ENCODE measurements around the gene PHF24. TPM values are rescaled to one million over a fixed set of nuclear protein-coding genes. Genes with fewer than 3 reads are reported as not detected.
"Not testable (repeated sequence)": the region's sequence is repeated elsewhere in the genome, so short reads cannot be mapped to it uniquely, and the experiment has no call there.

Gene PHF24
- total RNA-seq (2022) (not detected in 2 replicates), Bru-seq, nascent RNA (not detected), BruChase-seq, experiment 1, labeled RNA remaining after a 6-hour chase (percentile 7 among the genes with signal in this experiment), BruChase-seq, experiment 2, labeled RNA remaining after a 2-hour chase (not detected)
- long read RNA-seq = 0 reads

DNA sequence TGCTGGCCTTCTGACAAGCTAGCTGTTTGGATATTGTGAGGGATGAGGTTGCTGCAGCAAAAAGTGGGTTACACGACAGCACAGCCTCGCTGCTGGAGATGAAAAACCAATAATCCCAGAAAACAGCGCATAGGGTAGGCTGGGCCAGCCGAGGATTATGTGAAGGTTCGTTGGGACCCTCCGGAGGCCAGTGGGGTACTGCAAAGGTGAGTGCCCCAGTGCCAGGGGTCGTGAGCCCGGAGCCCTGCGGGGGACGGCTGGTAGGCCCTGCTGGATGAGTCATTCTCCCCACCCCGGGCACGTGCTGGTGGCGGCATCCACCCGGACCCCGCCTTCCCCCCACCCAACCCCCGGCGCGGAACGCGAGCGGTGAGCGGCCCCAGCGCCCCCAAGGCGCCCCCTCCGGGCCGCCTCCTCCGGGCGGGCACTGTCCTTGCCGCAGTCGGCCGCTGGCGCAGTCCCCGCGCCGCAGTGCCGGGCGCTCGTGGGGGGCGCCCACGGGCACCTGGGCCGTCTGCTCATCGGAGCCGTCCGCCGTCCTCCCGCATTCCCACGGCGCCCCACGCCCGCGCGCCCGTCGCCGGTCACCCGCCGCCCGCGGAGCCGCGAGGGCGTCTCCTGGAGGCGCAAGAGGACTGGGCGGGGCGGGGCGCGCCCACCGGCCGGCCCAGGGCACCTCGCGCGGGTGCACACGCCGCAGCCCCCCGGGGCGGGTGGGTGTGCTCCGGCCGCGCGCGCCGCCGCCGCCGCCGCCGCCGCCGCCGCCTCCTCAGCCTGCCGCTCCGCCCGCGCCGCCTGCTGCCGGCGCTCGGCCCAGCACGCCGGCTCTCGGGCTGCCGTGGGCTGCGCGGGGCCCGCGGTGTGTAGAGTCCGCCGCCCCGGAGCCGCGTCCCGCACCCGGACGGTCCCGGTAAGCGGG lies at the start of gene PHF24:
TSS of gene PHF24 (plus strand) at position 794 of the 919 bp plus-strand sequence. CDS start 13,014 bp downstream, outside the sequence.
- Mint-ChIP-seq H3K36me3 (ENCODE audit: insufficient read depth, unreplicated experiment) (no peaks in the 10 kb centered on the region), H3K9me3 (ENCODE audit: unreplicated experiment) (no peaks in the 10 kb centered on the region), H3K4me3 (ENCODE audit: unreplicated experiment) (no peak within 1 kb of the TSS), H3K27me3 (ENCODE audit: insufficient read depth, unreplicated experiment) (peaks cover 63% of the 10 kb centered on the region), H3K27ac (ENCODE audit: low read depth, unreplicated experiment) (no peak within 1 kb of the TSS), H3K4me1 (ENCODE audit: insufficient read depth, unreplicated experiment) (peaks cover 10% of the 10 kb centered on the region)
- intact Hi-C loops (cut with micrococcal nuclease) = no loop called here
- no peak for DNase-seq (ENCODE audit: unreplicated experiment)
- TF ChIP-seq, protein P1, sequence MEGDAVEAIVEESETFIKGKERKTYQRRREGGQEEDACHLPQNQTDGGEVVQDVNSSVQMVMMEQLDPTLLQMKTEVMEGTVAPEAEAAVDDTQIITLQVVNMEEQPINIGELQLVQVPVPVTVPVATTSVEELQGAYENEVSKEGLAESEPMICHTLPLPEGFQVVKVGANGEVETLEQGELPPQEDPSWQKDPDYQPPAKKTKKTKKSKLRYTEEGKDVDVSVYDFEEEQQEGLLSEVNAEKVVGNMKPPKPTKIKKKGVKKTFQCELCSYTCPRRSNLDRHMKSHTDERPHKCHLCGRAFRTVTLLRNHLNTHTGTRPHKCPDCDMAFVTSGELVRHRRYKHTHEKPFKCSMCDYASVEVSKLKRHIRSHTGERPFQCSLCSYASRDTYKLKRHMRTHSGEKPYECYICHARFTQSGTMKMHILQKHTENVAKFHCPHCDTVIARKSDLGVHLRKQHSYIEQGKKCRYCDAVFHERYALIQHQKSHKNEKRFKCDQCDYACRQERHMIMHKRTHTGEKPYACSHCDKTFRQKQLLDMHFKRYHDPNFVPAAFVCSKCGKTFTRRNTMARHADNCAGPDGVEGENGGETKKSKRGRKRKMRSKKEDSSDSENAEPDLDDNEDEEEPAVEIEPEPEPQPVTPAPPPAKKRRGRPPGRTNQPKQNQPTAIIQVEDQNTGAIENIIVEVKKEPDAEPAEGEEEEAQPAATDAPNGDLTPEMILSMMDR (IDR thresholded peaks at IDR 0.05; ENCODE audit: unreplicated experiment) = no peak
- BruUV-seq (replicated peaks) = no TSS peak
- POLR2A ChIA-PET = no interaction called here
- CTCF ChIA-PET = interaction anchor here (0.6 to 0.7 kb wide), 2 partner anchors 197 to 296 kb away, joined by 3 read pairs; no protein-coding TSS in a partner anchor

- H3K36me3 Mint-ChIP-seq (ENCODE audit: insufficient read depth, unreplicated experiment) = no peaks in the 10 kb centered on the region
These were observed 31.0 kb upstream of the PHF24 start for GRCh38 chr9:34927061-34927460.

GRCh38 chr9:34928921-34929320 lies 29.2 kb upstream of the PHF24 start:
- H3K4me1 Mint-ChIP-seq (ENCODE audit: insufficient read depth, unreplicated experiment) = no peaks in the 10 kb centered on the region
- peaks cover 14% of the 10 kb centered on the region for H3K9me3 Mint-ChIP-seq (ENCODE audit: unreplicated experiment)
- H3K27me3 Mint-ChIP-seq (ENCODE audit: insufficient read depth, unreplicated experiment) = peaks cover 58% of the 10 kb centered on the region
- BruUV-seq (replicated peaks) = no TSS peak
- no peak for DNase-seq (ENCODE audit: unreplicated experiment)
- TF ChIP-seq, protein P1 (IDR thresholded peaks at IDR 0.05; ENCODE audit: unreplicated experiment) = no peak
- no peak overlapping the region for H3K27ac Mint-ChIP-seq (ENCODE audit: low read depth, unreplicated experiment)
- CTCF ChIA-PET = interaction anchor here (1.2 to 1.8 kb wide), 2 partner anchors 7 to 36 kb away, joined by 3 read pairs; no protein-coding TSS in a partner anchor
- POLR2A ChIA-PET = no interaction called here
- no peak overlapping the region for H3K4me3 Mint-ChIP-seq (ENCODE audit: unreplicated experiment)
- H3K36me3 Mint-ChIP-seq (ENCODE audit: insufficient read depth, unreplicated experiment) = no peaks in the 10 kb centered on the region
- intact Hi-C loops (cut with micrococcal nuclease) = no loop called here

More at GRCh38 chr9:34927061-34927460, 31.0 kb upstream of the PHF24 start:
- TF ChIP-seq, protein P1 (IDR thresholded peaks at IDR 0.05; ENCODE audit: unreplicated experiment) = no peak
- POLR2A ChIA-PET = no interaction called here
- DNase-seq (ENCODE audit: unreplicated experiment) = no peak
- BruUV-seq (replicated peaks) = no TSS peak
- intact Hi-C loops (cut with micrococcal nuclease) = no loop called here
- CTCF ChIA-PET = interaction anchor here (0.9 kb wide), 1 partner anchor 166 kb away, joined by 3 read pairs; no protein-coding TSS in a partner anchor
- H3K9me3 Mint-ChIP-seq (ENCODE audit: unreplicated experiment) = peaks cover 14% of the 10 kb centered on the region
- H3K27ac Mint-ChIP-seq (ENCODE audit: low read depth, unreplicated experiment) = no peak overlapping the region
- no peak overlapping the region for H3K4me3 Mint-ChIP-seq (ENCODE audit: unreplicated experiment)
- peaks cover 58% of the 10 kb centered on the region for H3K27me3 Mint-ChIP-seq (ENCODE audit: insufficient read depth, unreplicated experiment)
- no peaks in the 10 kb centered on the region for H3K4me1 Mint-ChIP-seq (ENCODE audit: insufficient read depth, unreplicated experiment)

- POLR2A ChIA-PET = interaction anchor here (0.6 kb wide), 1 partner anchor 104 kb away, joined by 3 read pairs; no protein-coding TSS in a partner anchor
- TF ChIP-seq, protein P1 (IDR thresholded peaks at IDR 0.05; ENCODE audit: unreplicated experiment) = peak; percentile 36
- no TSS peak for BruUV-seq (replicated peaks)
These were observed 28.5 kb upstream of the PHF24 start for GRCh38 chr9:34929506-34930102.

GRCh38 chr9:34939989-34940388 lies 18.1 kb upstream of the PHF24 start:
- H3K9me3 Mint-ChIP-seq (ENCODE audit: unreplicated experiment); H3K27ac Mint-ChIP-seq (ENCODE audit: low read depth, unreplicated experiment); H3K4me3 Mint-ChIP-seq (ENCODE audit: unreplicated experiment); DNase-seq (ENCODE audit: unreplicated experiment); intact Hi-C loops (cut with micrococcal nuclease); CTCF ChIA-PET; H3K4me1 Mint-ChIP-seq (ENCODE audit: insufficient read depth, unreplicated experiment); BruUV-seq (replicated peaks); H3K36me3 Mint-ChIP-seq (ENCODE audit: insufficient read depth, unreplicated experiment): not testable (repeated sequence)
- POLR2A ChIA-PET = interaction anchor here (1.3 kb wide), 1 partner anchor 14 kb away, joined by 3 read pairs; no protein-coding TSS in a partner anchor
- H3K27me3 Mint-ChIP-seq (ENCODE audit: insufficient read depth, unreplicated experiment) = peaks cover 33% of the 10 kb centered on the region

More at GRCh38 chr9:34929506-34930102, 28.5 kb upstream of the PHF24 start:
- Mint-ChIP-seq H3K4me3 (ENCODE audit: unreplicated experiment) (no peak overlapping the region), H3K36me3 (ENCODE audit: insufficient read depth, unreplicated experiment) (no peaks in the 10 kb centered on the region), H3K27me3 (ENCODE audit: insufficient read depth, unreplicated experiment) (peaks cover 58% of the 10 kb centered on the region), H3K27ac (ENCODE audit: low read depth, unreplicated experiment) (no peak overlapping the region), H3K4me1 (ENCODE audit: insufficient read depth, unreplicated experiment) (peaks cover under 1% of the 10 kb centered on the region), H3K9me3 (ENCODE audit: unreplicated experiment) (peaks cover 12% of the 10 kb centered on the region)
- CTCF ChIA-PET = interaction anchor here (0.6 to 1.8 kb wide), 3 partner anchors 8 to 816 kb away, joined by 3 read pairs; no protein-coding TSS in a partner anchor
- peak; percentile 40 for DNase-seq (ENCODE audit: unreplicated experiment)
- intact Hi-C loops (cut with micrococcal nuclease) = no loop called here

Measured in MCF 10A (cell line).